Measurements from ENCODE around the gene DYNC2LI1.

GRCh38 chr2:43848214-43848613, 74.4 kb downstream of the DYNC2LI1 start:
- TF ChIP-seq POLR2A (IDR thresholded peaks at IDR 0.05) (no peak), CTCF (IDR thresholded peaks at IDR 0.05) (no peak)
